Measurements from ENCODE around the gene USHBP1.

Gene USHBP1

DNA sequence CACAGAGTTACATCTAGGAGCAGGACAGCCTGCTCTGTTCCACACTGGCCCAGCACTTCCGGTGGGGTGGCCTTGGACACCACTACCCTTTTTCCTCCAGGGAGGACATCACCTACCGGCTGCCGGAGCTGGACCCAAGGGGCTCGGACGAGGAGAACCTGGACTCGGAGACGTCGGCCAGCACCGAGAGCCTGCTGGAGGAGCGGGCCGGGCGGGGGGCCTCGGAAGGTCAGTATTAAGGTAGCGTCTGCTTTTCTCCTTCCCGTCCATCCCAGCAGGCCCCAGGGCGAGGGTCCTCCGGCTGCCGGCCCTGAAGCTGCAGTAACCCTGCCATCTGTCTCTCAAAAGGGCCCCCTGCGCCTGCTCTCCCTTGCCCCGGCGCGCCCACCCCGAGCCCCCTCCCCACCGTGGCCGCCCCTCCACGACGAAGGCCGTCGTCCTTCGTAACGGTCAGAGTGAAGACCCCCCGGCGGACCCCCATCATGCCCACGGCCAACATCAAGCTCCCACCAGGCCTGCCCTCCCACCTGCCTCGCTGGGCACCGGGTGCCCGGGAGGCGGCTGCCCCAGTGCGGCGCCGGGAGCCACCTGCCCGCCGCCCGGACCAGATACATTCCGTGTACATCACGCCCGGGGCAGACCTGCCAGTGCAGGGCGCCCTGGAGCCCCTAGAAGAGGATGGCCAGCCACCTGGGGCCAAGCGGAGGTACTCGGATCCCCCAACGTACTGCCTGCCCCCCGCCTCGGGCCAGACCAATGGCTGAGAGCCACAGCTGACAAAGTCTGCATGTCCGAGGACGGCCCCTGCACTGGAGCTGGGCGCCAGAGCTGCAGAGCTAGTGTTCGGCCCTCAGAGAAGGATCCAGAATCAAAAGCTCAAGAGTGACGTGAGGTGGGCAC is 52.7 kb downstream of the USHBP1 start:
- no peak for DNase-seq

DNA sequence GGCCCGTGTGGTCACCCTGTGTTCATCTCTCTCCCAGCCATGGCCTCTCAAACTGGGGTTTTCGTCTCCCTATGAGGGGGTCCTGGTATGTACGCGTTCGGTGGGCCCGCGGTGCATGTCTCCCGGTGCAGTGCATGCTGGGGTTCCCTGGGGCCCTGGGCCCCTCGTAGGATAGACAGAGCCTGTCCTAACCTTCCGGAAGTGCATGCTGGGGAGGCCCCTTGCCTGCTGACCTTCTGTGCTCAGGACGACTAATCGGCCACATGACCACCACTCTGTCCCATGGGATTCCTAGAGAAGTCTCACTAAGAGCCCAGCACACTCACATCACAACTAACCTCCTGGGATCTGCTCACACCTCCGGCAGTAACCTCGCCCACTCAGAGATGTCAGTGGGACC is 54.2 kb downstream of the USHBP1 start:
- no peak for DNase-seq

GRCh38 chr19:17209126-17210036 is 55.2 kb downstream of the USHBP1 start:
- peak; percentile 22 for DNase-seq

GRCh38 chr19:17206736-17207581 is 57.6 kb downstream of the USHBP1 start:
- no peak for DNase-seq

DNA sequence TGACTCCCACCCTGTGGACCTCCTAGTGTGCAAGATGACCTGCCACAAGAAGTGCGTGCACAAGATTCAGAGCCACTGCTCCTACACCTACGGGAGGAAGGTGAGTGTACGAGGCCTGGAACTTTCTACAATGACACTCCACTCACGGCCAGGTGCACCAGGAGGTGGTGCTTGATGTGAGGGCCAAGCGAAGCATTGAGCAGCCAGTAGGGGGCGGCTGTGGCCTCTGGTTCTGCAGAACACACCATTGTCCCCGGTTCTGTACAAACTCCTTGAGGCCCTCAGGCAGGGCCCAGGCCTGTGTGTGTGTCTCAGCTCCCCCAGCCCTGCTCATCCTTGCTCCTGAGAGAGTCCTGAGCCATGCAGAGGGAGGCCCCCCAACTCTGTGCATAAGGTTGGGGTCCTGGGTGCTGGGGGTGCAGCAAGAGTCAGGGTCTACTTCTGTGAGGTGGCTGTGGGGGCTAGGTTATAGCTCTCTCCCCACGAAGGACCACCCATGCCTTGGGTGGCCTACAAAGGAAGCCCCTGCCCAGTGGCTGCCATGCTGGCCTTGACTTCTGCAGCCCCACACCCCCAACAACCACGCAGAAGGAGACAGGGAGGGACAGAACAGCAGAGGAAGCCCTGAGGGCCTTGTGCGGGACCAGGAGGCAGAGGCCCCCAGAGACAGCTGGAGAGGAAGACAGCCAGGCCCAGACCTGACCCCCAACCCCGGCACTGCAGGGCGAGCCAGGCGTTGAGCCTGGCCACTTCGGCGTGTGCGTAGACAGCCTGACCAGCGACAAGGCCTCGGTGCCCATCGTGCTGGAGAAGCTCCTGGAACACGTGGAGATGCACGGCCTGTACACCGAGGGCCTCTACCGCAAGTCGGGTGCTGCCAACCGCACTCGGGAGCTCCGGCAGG is 59.1 kb downstream of the USHBP1 start:
- DNase-seq = peak; percentile 18

DNA sequence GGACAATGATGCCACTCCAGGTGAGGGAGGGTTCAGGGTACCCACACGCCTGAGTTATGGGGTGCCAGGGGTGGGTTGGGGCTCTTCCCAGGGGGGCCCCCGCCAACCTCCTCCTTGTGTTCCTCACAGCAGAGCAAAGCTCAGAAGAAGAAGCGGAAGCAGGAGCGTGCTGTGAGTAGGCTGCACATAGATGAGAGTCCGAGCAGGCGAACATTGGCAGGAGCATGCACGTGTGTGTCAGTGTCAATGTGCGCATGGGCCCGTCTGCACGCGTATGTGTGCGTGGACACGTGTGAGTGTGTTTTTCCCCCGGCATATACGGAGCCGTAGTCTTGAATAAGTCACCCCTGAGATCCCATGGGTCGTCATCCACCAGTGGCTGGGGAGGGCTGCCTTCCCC is 61.8 kb downstream of the USHBP1 start:
- no peak for DNase-seq

DNA sequence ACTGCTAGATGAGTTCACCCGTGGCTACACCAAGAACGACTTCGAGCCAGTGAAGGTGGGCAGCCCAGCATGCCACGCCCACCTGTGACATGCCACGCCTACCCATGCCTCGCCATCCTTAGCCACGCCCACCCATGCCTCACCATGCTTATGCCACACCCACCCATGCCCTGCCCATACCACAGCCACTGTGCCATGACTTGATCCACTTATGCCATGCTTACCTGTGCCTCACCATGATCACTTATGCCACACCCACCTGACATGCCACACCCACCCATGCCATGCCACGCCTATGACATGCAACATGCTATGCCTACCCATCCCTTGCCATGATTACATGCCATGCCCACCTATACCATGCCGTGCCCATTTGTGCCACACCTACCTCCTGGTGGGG is 62.3 kb downstream of the USHBP1 start:
- DNase-seq = no peak

DNA sequence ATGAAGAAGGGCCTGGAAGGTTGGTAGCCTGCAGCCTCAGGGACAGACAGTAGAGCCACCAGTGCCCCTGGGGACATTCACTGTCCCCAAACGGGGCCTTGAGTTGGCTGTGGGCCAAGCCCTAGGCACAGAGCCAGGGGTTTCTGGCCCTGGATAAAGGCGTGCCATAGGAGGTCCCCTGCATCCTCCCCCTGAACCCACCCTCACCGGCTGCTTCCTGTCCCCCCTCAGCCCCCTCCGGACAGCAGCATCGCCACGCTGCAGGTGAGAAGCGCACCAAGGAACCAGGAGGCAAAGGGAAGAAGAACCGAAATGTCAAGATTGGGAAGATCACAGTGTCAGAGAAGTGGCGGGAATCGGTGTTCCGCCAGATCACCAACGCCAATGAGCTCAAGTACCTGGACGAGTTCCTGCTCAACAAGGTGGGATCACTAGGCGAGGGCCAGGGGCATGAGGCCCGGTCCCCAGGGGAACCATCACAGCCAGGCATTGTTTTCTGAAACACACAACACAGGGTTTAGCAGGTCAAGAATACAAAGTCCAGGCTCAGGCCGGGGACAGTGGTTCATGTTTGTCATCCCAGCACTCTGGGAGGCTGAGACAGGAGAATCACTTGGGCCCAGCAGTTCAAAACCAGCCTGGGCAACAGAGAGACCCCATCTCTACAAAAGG is 64.0 kb downstream of the USHBP1 start:
- no peak for DNase-seq
